Activated naive CD4-positive, alpha-beta T cell treated with anti-CD3 and anti-CD28 coated beads, Interleukin-2, amount 10 ng/mL, durations not matched to agents 7 days and 5 days (primary cell): Measurements from ENCODE around the gene TAT.
"Not testable (repeated sequence)": the region's sequence is repeated elsewhere in the genome, so short reads cannot be mapped to it uniquely, and the experiment has no call there.

Experiments
- CTCF ChIA-PET: fragments of 350-600 bp; sonication (Branson Sonifier 250); formaldehyde crosslinking; loops from one replicate; lab custom pipeline; 2021; ENCODE audit warnings: antibody characterized with exemption; lab: Charles Lee
- DNase-seq: peaks from one replicate; pipeline ENCODE4 v3.0.0-alpha.2; 2020
- H3K27ac Mint-ChIP-seq: one replicate; pipeline ENCODE4 v1.8.0; 2021; ENCODE audit warnings: mild to moderate bottlenecking, moderate library complexity, mixed read lengths
- H3K27me3 Mint-ChIP-seq: one replicate; pipeline ENCODE4 v1.8.0; 2021; ENCODE audit warnings: mild to moderate bottlenecking, mixed read lengths
- H3K36me3 Mint-ChIP-seq: one replicate; pipeline ENCODE4 v1.8.0; 2021; ENCODE audit warnings: mixed read lengths
- H3K4me1 Mint-ChIP-seq: one replicate; pipeline ENCODE4 v1.8.0; 2021; ENCODE audit warnings: mixed read lengths
- H3K4me3 Mint-ChIP-seq: one replicate; pipeline ENCODE4 v1.8.0; 2021; ENCODE audit warnings: mild to moderate bottlenecking, moderate library complexity, mixed read lengths
- H3K9me3 Mint-ChIP-seq: one replicate; pipeline ENCODE4 v1.8.0; 2021; ENCODE audit warnings: mixed read lengths

TAT gene

GRCh38 chr16:71594000-71594646, 17.2 kb upstream of the TAT start:
- DNase-seq: no peak
- H3K27me3 Mint-ChIP-seq: peaks cover 27% of the 10 kb centered on the region
- CTCF ChIA-PET: no interaction called here
- no peak overlapping the region for H3K4me3 Mint-ChIP-seq
- no peaks in the 10 kb centered on the region for H3K36me3 Mint-ChIP-seq
- no peak overlapping the region for H3K27ac Mint-ChIP-seq
- no peaks in the 10 kb centered on the region for H3K4me1 Mint-ChIP-seq
- no peaks in the 10 kb centered on the region for H3K9me3 Mint-ChIP-seq

GRCh38 chr16:71593048-71593999, 16.4 kb upstream of the TAT start:
- CTCF ChIA-PET: interaction anchor here (1.0 kb wide), 1 partner anchor 27 kb away, joined by 4 read pairs; no protein-coding TSS in a partner anchor
- Mint-ChIP-seq H3K9me3 (no peaks in the 10 kb centered on the region), H3K4me1 (no peaks in the 10 kb centered on the region), H3K36me3 (no peaks in the 10 kb centered on the region), H3K27ac (no peak overlapping the region), H3K4me3 (no peak overlapping the region), H3K27me3 (peaks cover 27% of the 10 kb centered on the region)
- DNase-seq: no peak

- Mint-ChIP-seq H3K4me1 (no peaks in the 10 kb centered on the region), H3K9me3 (no peaks in the 10 kb centered on the region), H3K27ac (no peak overlapping the region), H3K27me3 (peaks cover 33% of the 10 kb centered on the region), H3K36me3 (no peaks in the 10 kb centered on the region), H3K4me3 (no peak overlapping the region)
- CTCF ChIA-PET: interaction anchor here (0.6 kb wide), 1 partner anchor 14 kb away, joined by 3 read pairs; no protein-coding TSS in a partner anchor
- DNase-seq: no peak
Observed at GRCh38 chr16:71591917-71592316, 15.0 kb upstream of the TAT start.

GRCh38 chr16:71590584-71590983, 13.7 kb upstream of the TAT start:
- H3K4me3 Mint-ChIP-seq: no peak overlapping the region
- CTCF ChIA-PET: no interaction called here
- DNase-seq: no peak

GRCh38 chr16:71590071-71590470, 13.2 kb upstream of the TAT start:
- H3K36me3 Mint-ChIP-seq, H3K9me3 Mint-ChIP-seq, CTCF ChIA-PET, H3K4me3 Mint-ChIP-seq, H3K27ac Mint-ChIP-seq, DNase-seq, H3K4me1 Mint-ChIP-seq: not testable (repeated sequence)
- peaks cover 36% of the 10 kb centered on the region for H3K27me3 Mint-ChIP-seq

More at GRCh38 chr16:71590584-71590983, 13.7 kb upstream of the TAT start:
- Mint-ChIP-seq H3K27ac (no peak overlapping the region), H3K4me1 (no peaks in the 10 kb centered on the region), H3K9me3 (no peaks in the 10 kb centered on the region), H3K27me3 (peaks cover 36% of the 10 kb centered on the region), H3K36me3 (no peaks in the 10 kb centered on the region)

- H3K4me3 Mint-ChIP-seq, H3K27ac Mint-ChIP-seq, H3K36me3 Mint-ChIP-seq, CTCF ChIA-PET, H3K9me3 Mint-ChIP-seq, DNase-seq, H3K4me1 Mint-ChIP-seq: not testable (repeated sequence)
- peaks cover 40% of the 10 kb centered on the region for H3K27me3 Mint-ChIP-seq
Observed at GRCh38 chr16:71589334-71589733, 12.4 kb upstream of the TAT start.

- no peaks in the 10 kb centered on the region for H3K4me1 Mint-ChIP-seq
- peaks cover 20% of the 10 kb centered on the region for H3K27me3 Mint-ChIP-seq
- CTCF ChIA-PET: interaction anchor here (0.7 to 1.0 kb wide), 2 partner anchors 20 to 32 kb away, joined by 3 read pairs; no protein-coding TSS in a partner anchor
- no peak for DNase-seq
- no peaks in the 10 kb centered on the region for H3K36me3 Mint-ChIP-seq
- H3K27ac Mint-ChIP-seq: no peak overlapping the region
- H3K9me3 Mint-ChIP-seq: no peaks in the 10 kb centered on the region
- H3K4me3 Mint-ChIP-seq: no peak overlapping the region
Observed at GRCh38 chr16:71585318-71585703, 8.4 kb upstream of the TAT start.

GRCh38 chr16:71584543-71585317, 7.8 kb upstream of the TAT start:
- Mint-ChIP-seq H3K4me3 (no peak overlapping the region), H3K4me1 (no peaks in the 10 kb centered on the region), H3K27me3 (peaks cover 20% of the 10 kb centered on the region), H3K9me3 (no peaks in the 10 kb centered on the region), H3K27ac (no peak overlapping the region), H3K36me3 (no peaks in the 10 kb centered on the region)
- CTCF ChIA-PET: interaction anchor here (0.7 kb wide), 1 partner anchor 32 kb away, joined by 3 read pairs; no protein-coding TSS in a partner anchor
- no peak for DNase-seq

- CTCF ChIA-PET, DNase-seq, H3K36me3 Mint-ChIP-seq, H3K4me3 Mint-ChIP-seq, H3K27ac Mint-ChIP-seq, H3K4me1 Mint-ChIP-seq, H3K9me3 Mint-ChIP-seq: not testable (repeated sequence)
- peaks cover 18% of the 10 kb centered on the region for H3K27me3 Mint-ChIP-seq
Observed at GRCh38 chr16:71582553-71582848, 5.6 kb upstream of the TAT start.

GRCh38 chr16:71574702-71575101, 2.2 kb downstream of the TAT start:
- peaks cover 39% of the 10 kb centered on the region for H3K27me3 Mint-ChIP-seq
- H3K4me3 Mint-ChIP-seq: no peak overlapping the region
- CTCF ChIA-PET: interaction anchor here (1.3 kb wide), 1 partner anchor 36 kb away, joined by 3 read pairs; no protein-coding TSS in a partner anchor
- no peaks in the 10 kb centered on the region for H3K4me1 Mint-ChIP-seq
- no peak overlapping the region for H3K27ac Mint-ChIP-seq
- DNase-seq: no peak
- H3K9me3 Mint-ChIP-seq: no peaks in the 10 kb centered on the region
- H3K36me3 Mint-ChIP-seq: no peaks in the 10 kb centered on the region

GRCh38 chr16:71573387-71574094, 3.4 kb downstream of the TAT start:
- H3K27ac Mint-ChIP-seq: no peak overlapping the region
- CTCF ChIA-PET: interaction anchor here (0.7 to 1.3 kb wide), 4 partner anchors 31 to 388 kb away, joined by 3 read pairs; no protein-coding TSS in a partner anchor
- no peak for DNase-seq
- no peak overlapping the region for H3K4me3 Mint-ChIP-seq
- H3K4me1 Mint-ChIP-seq: no peaks in the 10 kb centered on the region
- H3K36me3 Mint-ChIP-seq: no peaks in the 10 kb centered on the region
- H3K27me3 Mint-ChIP-seq: peaks cover 45% of the 10 kb centered on the region
- no peaks in the 10 kb centered on the region for H3K9me3 Mint-ChIP-seq

GRCh38 chr16:71572497-71573116, 4.3 kb downstream of the TAT start:
- Mint-ChIP-seq H3K36me3 (no peaks in the 10 kb centered on the region), H3K4me3 (no peak overlapping the region), H3K27me3 (peaks cover 44% of the 10 kb centered on the region), H3K4me1 (no peaks in the 10 kb centered on the region), H3K27ac (no peak overlapping the region), H3K9me3 (no peaks in the 10 kb centered on the region)
- CTCF ChIA-PET: interaction anchor here (0.9 to 1.0 kb wide), 2 partner anchors 38 to 389 kb away, joined by 3 read pairs; no protein-coding TSS in a partner anchor
- no peak for DNase-seq

- peaks cover 12% of the 10 kb centered on the region for H3K4me1 Mint-ChIP-seq
- no peaks in the 10 kb centered on the region for H3K9me3 Mint-ChIP-seq
- DNase-seq: no peak
- H3K27me3 Mint-ChIP-seq: peaks cover 31% of the 10 kb centered on the region
- no peak overlapping the region for H3K4me3 Mint-ChIP-seq
- no peak overlapping the region for H3K27ac Mint-ChIP-seq
- H3K36me3 Mint-ChIP-seq: no peaks in the 10 kb centered on the region
- CTCF ChIA-PET: interaction anchor here (1.5 kb wide), 1 partner anchor 41 kb away, joined by 10 read pairs; no protein-coding TSS in a partner anchor
Observed at GRCh38 chr16:71570144-71570543, 6.7 kb downstream of the TAT start.
